Activated naive CD8-positive, alpha-beta T cell (primary cell): ENCODE data around the gene SMURF1.
"Not testable (repeated sequence)": the region's sequence is repeated elsewhere in the genome, so short reads cannot be mapped to it uniquely, and the experiment has no call there.

Experiments
- H3K27ac Mint-ChIP-seq: one replicate; pipeline ENCODE4 v1.8.0; 2021; ENCODE audit warnings: mixed read lengths
- H3K27me3 Mint-ChIP-seq: one replicate; pipeline ENCODE4 v1.8.0; 2021; ENCODE audit warnings: mixed read lengths
- H3K36me3 Mint-ChIP-seq: one replicate; pipeline ENCODE4 v1.8.0; 2021; ENCODE audit warnings: mixed read lengths
- H3K4me1 Mint-ChIP-seq: one replicate; pipeline ENCODE4 v1.8.0; 2021; ENCODE audit warnings: low read depth, mixed read lengths
- H3K4me3 Mint-ChIP-seq: one replicate; pipeline ENCODE4 v1.8.0; 2021; ENCODE audit warnings: mild to moderate bottlenecking, mixed read lengths
- H3K9me3 Mint-ChIP-seq: one replicate; pipeline ENCODE4 v1.8.0; 2021; ENCODE audit warnings: low read depth, mixed read lengths

Gene SMURF1

DNA sequence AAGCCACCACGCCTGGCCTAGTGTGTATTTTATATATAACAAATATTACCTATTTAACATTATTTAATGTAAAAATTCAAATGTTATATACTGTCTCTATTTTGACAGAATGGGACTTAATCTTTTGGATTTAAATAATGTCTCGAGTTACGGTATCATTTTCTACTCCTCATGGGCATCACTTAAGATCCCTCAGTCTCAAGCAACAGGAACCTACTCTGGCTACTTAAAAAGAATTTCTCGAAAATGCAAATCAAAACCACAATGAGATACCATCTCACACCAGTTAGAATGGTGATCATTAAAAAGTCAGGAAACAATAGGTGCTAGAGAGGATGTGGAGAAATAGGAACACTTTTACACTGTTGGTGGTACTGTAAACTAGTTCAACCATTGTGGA lies 19.8 kb upstream of the SMURF1 start:
- H3K9me3 Mint-ChIP-seq, H3K4me1 Mint-ChIP-seq, H3K27me3 Mint-ChIP-seq, H3K27ac Mint-ChIP-seq, H3K36me3 Mint-ChIP-seq, H3K4me3 Mint-ChIP-seq: not testable (repeated sequence)

DNA sequence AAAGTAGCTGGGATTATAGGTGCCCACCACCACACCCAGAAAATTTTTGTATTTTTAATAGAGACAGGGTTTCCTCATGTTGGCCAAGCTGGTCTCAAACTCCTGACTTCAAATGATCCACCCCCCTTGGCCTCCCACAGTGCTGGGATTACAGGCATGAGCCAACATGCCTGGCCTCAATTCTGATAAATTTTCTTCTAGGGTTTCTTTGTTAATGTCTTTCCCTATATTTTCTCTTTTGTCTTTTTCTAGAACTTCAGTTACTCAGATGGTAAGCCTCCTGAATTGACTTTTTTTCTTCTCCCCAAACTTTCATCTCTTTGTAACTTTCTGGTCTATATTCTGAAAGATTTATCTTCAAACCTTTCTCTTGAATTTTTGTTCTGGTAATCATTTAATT lies 12.7 kb upstream of the SMURF1 start:
- H3K4me1 Mint-ChIP-seq, result peaks cover 2% of the 10 kb centered on the region

DNA sequence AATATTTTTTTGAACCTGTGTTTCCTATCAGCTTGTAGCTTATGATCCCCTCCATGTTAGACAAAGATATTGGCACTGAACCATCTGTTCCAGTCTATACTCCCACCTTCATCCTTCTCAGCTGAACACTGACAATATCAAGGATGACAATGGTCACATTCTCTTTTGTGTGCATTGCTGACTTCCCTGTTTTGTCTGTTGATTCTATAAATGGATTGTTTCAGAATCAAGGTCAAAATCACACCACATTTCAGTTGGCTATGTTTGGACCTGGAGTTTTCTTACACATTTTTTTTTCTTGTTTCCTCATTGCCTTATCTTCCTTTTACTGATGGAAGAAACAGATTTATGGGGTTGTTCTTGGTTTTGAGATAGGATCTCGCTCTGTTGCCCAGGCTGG lies 11.3 kb upstream of the SMURF1 start:
- Mint-ChIP-seq H3K9me3 (no peaks in the 10 kb centered on the region), H3K36me3 (no peaks in the 10 kb centered on the region), H3K27me3 (no peaks in the 10 kb centered on the region), H3K27ac (no peak overlapping the region), H3K4me1 (peaks cover 2% of the 10 kb centered on the region), H3K4me3 (no peak overlapping the region)

More for the DNA sequence above, 12.7 kb upstream of the SMURF1 start:
- Mint-ChIP-seq H3K9me3 (no peaks in the 10 kb centered on the region), H3K27ac (no peak overlapping the region), H3K36me3 (no peaks in the 10 kb centered on the region), H3K27me3 (peaks cover 5% of the 10 kb centered on the region), H3K4me3 (no peak overlapping the region)

GRCh38 chr7:99146979-99147378 lies 3.1 kb upstream of the SMURF1 start:
- no peak overlapping the region for H3K4me3 Mint-ChIP-seq
- H3K36me3 Mint-ChIP-seq, result no peaks in the 10 kb centered on the region
- no peak overlapping the region for H3K27ac Mint-ChIP-seq
- no peaks in the 10 kb centered on the region for H3K9me3 Mint-ChIP-seq
- peaks cover 7% of the 10 kb centered on the region for H3K4me1 Mint-ChIP-seq
- peaks cover 2% of the 10 kb centered on the region for H3K27me3 Mint-ChIP-seq

DNA sequence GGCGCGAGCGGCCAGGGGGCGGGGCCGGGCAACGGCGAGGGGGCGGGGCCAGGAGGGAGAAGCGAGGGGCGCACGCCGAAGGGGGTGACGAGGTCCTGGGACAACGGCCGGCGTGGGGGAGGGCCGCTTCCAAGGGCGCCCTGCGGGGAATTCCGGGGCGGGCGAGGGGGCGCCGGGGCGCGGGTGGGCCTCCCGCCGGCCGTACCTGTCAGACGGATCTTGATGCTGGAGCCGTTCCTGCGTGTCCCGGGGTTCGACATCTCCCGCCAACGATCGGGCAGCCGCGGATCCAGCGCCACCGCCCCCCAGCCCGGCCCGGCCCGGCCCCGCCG lies 421 bp downstream of the SMURF1 start:
- Mint-ChIP-seq H3K4me3 (peak overlapping the region; percentile 77), H3K27ac (no peak overlapping the region), H3K4me1 (peaks cover 39% of the 10 kb centered on the region), H3K27me3 (no peaks in the 10 kb centered on the region), H3K36me3 (peaks cover 5% of the 10 kb centered on the region), H3K9me3 (no peaks in the 10 kb centered on the region)

DNA sequence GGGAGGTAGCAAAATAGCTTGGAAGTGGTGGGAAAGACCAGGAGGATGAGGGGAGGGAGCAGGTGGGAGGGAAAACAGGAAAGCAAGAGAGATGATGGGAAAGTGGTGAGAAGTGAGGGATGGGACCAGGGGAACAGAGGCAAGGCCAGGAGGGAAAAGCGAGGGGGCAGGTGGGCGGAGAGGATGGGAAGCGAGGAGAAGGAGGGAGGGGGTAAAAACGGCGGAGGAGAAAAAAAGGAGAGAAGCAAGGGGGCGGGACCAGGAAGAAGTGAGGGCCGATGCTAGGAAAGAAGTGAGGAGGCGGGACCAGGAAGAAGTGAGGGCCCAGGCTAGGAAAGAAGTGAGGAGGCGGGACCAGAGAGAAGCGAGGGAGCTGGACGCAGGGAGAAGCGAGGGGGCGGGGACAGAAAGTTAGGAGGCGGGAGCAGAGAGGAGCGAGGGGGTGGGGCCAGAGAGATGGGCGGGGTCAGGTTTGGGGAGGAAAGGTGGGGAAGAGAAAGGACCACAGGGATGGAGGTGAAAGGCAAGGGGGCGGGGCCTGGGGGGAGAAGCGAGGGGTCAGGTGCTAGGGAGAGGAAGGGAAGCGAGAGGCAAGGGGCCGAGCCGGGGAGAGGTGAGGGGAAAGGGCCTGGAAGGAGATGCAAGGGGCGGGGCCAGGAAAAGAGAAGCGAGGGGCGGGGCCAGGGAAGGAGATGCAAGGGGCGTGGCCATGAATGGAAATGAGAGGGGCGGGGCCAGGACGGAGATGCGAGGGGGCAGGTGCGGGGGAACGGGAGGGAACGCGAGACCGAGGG lies 984 bp downstream of the SMURF1 start:
- H3K27me3 Mint-ChIP-seq, result no peaks in the 10 kb centered on the region
- no peak overlapping the region for H3K27ac Mint-ChIP-seq
- peaks cover 5% of the 10 kb centered on the region for H3K36me3 Mint-ChIP-seq
- H3K9me3 Mint-ChIP-seq, result no peaks in the 10 kb centered on the region
- peak overlapping the region; percentile 77 for H3K4me3 Mint-ChIP-seq
- H3K4me1 Mint-ChIP-seq, result peaks cover 42% of the 10 kb centered on the region

- Mint-ChIP-seq H3K4me3 (peak overlapping the region; percentile 93), H3K27me3 (no peaks in the 10 kb centered on the region), H3K9me3 (no peaks in the 10 kb centered on the region)
These were observed 1.8 kb downstream of the SMURF1 start for GRCh38 chr7:99141841-99142726.

DNA sequence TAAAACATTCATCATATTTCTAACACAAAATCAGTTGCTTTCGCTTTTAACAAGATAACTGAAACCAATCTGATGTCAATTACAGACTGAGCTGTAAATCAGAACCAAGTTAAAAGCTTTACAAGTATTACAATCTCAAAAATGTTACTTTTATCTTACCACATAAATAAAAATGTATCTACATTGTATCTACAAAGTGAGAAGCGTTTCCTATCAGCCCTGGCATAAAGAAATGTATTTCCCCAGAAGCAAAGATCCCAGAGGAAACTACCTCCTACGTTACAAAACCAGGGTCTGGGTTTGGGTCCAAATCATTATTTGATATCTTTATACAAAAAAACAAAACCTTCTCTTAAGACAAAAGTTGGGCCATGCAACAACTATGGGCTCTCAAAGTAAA lies 2.6 kb downstream of the SMURF1 start:
- H3K9me3 Mint-ChIP-seq, result no peaks in the 10 kb centered on the region
- H3K4me3 Mint-ChIP-seq, result peak overlapping the region; percentile 93
- H3K27me3 Mint-ChIP-seq, result no peaks in the 10 kb centered on the region
- H3K27ac Mint-ChIP-seq, result peak overlapping the region; percentile 90
- peaks cover 5% of the 10 kb centered on the region for H3K36me3 Mint-ChIP-seq
- peaks cover 48% of the 10 kb centered on the region for H3K4me1 Mint-ChIP-seq

More at GRCh38 chr7:99141841-99142726, 1.8 kb downstream of the SMURF1 start:
- peaks cover 5% of the 10 kb centered on the region for H3K36me3 Mint-ChIP-seq
- H3K27ac Mint-ChIP-seq, result peak overlapping the region; percentile 90
- H3K4me1 Mint-ChIP-seq, result peaks cover 46% of the 10 kb centered on the region

GRCh38 chr7:99140813-99141212 lies 3.1 kb downstream of the SMURF1 start:
- no peaks in the 10 kb centered on the region for H3K27me3 Mint-ChIP-seq
- H3K4me1 Mint-ChIP-seq, result peaks cover 53% of the 10 kb centered on the region
- H3K4me3 Mint-ChIP-seq, result peak overlapping the region; percentile 93
- H3K27ac Mint-ChIP-seq, result peak overlapping the region; percentile 70
- H3K9me3 Mint-ChIP-seq, result no peaks in the 10 kb centered on the region
- H3K36me3 Mint-ChIP-seq, result peaks cover 5% of the 10 kb centered on the region

DNA sequence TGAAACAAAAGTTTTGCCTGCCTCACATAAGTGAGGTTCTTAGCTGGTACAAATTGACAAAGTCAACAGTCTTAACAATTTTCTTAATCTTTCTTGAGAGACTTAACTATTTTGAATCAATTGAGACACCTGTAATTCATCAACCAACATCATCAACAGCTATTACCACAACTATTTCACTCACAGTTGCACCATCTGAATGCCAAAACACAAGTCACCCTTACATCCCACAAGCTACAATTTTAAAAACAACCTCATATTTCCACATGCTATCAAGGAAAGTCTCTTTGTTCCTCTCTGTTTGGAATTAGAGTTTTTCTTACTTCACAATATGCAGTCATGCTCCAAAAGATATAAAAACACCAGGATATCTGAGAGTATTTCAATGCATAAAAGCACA lies 4.9 kb downstream of the SMURF1 start:
- Mint-ChIP-seq H3K4me1 (peaks cover 60% of the 10 kb centered on the region), H3K4me3 (no peak overlapping the region), H3K27me3 (no peaks in the 10 kb centered on the region), H3K27ac (no peak overlapping the region), H3K36me3 (peaks cover 5% of the 10 kb centered on the region), H3K9me3 (no peaks in the 10 kb centered on the region)

DNA sequence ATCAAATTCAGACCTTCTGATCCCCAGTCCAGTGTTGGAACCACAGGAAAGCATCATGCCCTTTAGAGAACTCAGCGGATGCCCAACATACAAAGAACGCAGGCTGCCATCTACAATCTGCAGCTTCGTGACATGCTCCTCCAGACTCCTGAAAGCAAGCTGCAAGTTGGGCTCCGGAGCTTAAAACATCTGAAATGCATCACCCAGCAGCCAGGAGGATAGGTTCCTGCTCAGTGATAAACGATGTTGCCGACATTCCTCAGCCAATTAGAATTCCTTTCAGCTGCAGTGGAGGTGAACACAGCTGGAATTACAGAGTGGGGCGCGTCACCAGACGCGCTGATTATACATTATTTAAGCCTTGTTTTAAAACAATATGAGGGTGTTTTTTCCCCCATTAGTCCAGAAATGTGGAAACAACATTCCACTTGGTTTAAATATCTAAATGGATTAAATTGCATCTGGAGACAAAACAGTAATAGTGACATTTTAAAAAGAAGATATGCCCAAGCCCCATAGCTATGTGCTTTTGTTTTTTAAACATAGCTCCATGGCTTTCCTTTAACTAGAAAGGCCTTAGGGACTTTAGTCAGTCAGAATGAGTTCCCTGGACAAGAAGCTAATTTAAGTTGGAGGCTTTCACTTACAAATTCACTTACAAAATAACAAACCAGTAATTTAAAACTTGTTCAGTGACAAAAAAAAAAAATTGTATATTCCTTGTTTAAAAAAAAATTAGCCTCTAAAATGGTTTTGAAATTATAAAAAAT lies 6.3 kb downstream of the SMURF1 start:
- Mint-ChIP-seq H3K36me3 (peaks cover 5% of the 10 kb centered on the region), H3K27me3 (no peaks in the 10 kb centered on the region), H3K27ac (no peak overlapping the region), H3K4me1 (peaks cover 74% of the 10 kb centered on the region), H3K4me3 (no peak overlapping the region), H3K9me3 (no peaks in the 10 kb centered on the region)

GRCh38 chr7:99135938-99136337 lies 8.0 kb downstream of the SMURF1 start:
- Mint-ChIP-seq H3K9me3 (no peaks in the 10 kb centered on the region), H3K36me3 (peaks cover 3% of the 10 kb centered on the region), H3K4me3 (no peak overlapping the region), H3K27ac (no peak overlapping the region), H3K4me1 (peaks cover 72% of the 10 kb centered on the region), H3K27me3 (no peaks in the 10 kb centered on the region)

DNA sequence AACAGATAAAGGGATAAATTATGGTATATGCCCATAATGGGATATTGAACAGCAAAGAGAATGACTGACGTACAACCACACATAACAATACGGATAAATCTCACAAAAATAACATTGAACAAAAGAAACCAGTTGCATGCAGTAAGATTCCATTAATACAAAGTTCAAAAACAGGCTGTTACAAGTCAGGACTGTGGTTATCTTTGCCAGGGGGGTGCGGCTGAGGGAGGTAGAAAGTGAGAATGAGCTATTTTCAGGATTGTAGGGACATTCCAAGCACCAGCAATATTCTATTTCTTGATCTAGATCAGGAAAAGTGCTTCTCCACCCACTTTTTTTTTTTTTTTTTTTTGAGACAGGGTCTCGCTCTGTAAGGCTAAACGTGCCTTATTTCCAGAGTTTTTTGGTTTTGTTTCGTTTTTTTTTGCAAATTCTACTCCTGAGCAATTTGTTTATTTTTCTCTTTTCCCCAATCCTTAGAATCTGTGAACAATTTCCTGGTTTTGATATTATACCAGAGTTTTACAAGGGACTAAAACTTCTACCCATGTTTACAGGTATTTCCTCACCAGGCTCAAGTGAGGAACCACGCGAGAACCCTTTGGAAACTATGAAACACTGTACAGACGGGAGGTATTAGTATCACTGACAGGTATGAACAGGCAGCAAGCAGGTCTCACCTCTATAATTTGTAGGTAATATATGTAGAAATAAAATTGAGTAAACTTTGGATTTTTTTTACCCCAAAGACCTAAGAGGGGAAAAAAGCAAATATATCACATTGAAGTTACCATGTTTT lies 9.9 kb downstream of the SMURF1 start:
- Mint-ChIP-seq H3K27me3 (no peaks in the 10 kb centered on the region), H3K36me3 (no peaks in the 10 kb centered on the region), H3K9me3 (no peaks in the 10 kb centered on the region), H3K4me3 (no peak overlapping the region), H3K4me1 (peaks cover 61% of the 10 kb centered on the region), H3K27ac (no peak overlapping the region)

DNA sequence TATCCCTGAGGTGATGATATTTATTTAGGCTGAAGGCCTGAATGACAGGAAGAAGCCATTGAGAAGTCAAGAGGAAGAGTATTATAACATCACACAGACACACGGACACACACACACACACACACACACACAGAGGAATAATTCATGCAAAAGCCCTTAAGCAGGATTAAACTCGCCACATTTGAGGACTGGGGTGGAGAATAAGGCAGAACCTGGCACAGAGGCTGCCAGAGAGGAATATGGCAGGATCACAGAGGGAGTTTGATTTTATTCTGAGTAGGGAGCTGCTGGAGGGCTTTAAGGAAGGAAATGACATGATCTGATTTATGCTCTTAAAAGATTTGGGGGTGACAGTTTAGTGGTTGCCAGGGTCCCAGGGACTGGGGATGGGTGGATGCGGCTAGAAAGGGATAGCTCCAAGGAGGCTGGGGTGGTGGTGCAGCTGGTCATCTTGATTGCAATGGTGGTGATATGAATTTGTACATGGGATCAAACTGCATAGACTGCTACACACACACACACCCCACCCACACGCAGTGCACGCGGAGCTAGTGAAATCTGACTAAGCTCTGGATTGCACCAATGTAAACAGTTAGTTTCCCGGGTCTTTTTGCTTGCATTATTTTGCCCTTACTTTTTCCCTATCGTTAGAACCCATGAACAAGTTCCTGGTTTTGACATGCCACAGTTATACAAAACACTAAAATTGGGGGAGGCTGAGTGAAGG lies 11.2 kb downstream of the SMURF1 start:
- Mint-ChIP-seq H3K9me3 (no peaks in the 10 kb centered on the region), H3K4me1 (peaks cover 58% of the 10 kb centered on the region), H3K36me3 (no peaks in the 10 kb centered on the region), H3K27ac (no peak overlapping the region), H3K27me3 (no peaks in the 10 kb centered on the region), H3K4me3 (no peak overlapping the region)
